ENCODE results near the gene VPS18. TPM values are rescaled to one million over a fixed set of nuclear protein-coding genes. Genes with fewer than 3 reads are reported as not detected.

The VPS18 gene
- polyA plus RNA-seq, 1 donor from 2014 or later, result 13.8 TPM

DNA sequence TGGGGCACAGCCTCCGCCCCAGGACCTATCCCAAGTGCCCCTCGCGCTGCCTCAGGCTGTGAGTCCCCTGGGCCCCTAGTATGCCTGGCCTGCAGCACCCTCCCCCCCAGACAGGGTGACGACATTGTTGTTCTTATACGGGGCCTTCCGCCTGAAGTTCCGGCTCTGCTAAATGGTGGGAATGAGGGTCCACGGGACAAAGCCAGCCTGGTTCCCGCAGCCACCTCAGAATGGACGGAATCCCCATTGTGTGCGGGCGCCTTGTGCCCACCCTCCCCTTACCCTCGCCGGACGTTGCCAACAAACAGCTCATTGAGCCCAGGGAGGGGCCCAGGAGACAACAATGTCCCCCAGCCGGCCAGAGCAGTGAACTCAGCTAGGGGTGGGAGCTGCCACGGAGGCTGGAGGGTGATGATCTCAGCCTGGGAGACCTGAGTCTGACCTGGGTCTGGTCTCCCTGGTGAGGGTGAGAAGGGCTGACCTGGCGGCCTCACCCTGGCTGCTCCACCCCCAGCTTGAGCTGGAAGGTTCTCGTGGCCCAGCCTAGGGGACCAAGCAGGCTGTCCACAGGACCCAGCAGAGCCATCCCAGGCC, 24.6 kb downstream of the VPS18 start:
- Histone ChIP-seq H3K27ac (ENCODE audit: low read length) (no peak overlapping the region), H3K79me2 (replicated peaks; ENCODE audit: insufficient read depth, low read length) (no peaks in the 10 kb centered on the region), H3K4me3 (ENCODE audit: low read length) (no peak overlapping the region), H3K4me2 (ENCODE audit: low read length) (no peak overlapping the region), H3K36me3 (ENCODE audit: insufficient read depth, low read length) (no peaks in the 10 kb centered on the region), H3K9ac (ENCODE audit: low read length) (no peak overlapping the region), H3K27me3 (ENCODE audit: insufficient read depth, low read depth, low read length) (peaks cover 14% of the 10 kb centered on the region), H3F3A (ENCODE audit: insufficient read depth, low read length, poor library complexity, severe bottlenecking) (no peaks in the 10 kb centered on the region), H2AFZ (ENCODE audit: low read depth, low read length) (no peak overlapping the region), H3K9me2 (ENCODE audit: insufficient read depth, low read length) (no peaks in the 10 kb centered on the region), H4K20me1 (ENCODE audit: insufficient read depth) (no peaks in the 10 kb centered on the region), H3K9me3 (ENCODE audit: low read length) (no peaks in the 10 kb centered on the region)
- no peak for TF ChIP-seq TAF1 (IDR thresholded peaks at IDR 0.05; ENCODE audit: low read depth)
- no peak for TF ChIP-seq SMC3 (conservative IDR thresholded peaks at IDR 0.05; ENCODE audit: poor library complexity)
- TF ChIP-seq EZH2 (IDR thresholded peaks at IDR 0.05; ENCODE audit: borderline replicate concordance, insufficient read depth, low read length, poor library complexity, severe bottlenecking), result no peak
- TF ChIP-seq CTCF (IDR thresholded peaks at IDR 0.05; ENCODE audit: poor library complexity, severe bottlenecking), result no peak
- no peak for TF ChIP-seq EP300 (conservative IDR thresholded peaks at IDR 0.05; ENCODE audit: poor library complexity, severe bottlenecking)
- TF ChIP-seq POLR2AphosphoS5 (IDR thresholded peaks at IDR 0.05), result no peak
- no peak for TF ChIP-seq MXI1 (conservative IDR thresholded peaks at IDR 0.05; ENCODE audit: poor library complexity, severe bottlenecking)
- TF ChIP-seq REST (IDR thresholded peaks at IDR 0.05; ENCODE audit: borderline replicate concordance), result no peak
- no peak for TF ChIP-seq RAD21 (conservative IDR thresholded peaks at IDR 0.05)

DNA sequence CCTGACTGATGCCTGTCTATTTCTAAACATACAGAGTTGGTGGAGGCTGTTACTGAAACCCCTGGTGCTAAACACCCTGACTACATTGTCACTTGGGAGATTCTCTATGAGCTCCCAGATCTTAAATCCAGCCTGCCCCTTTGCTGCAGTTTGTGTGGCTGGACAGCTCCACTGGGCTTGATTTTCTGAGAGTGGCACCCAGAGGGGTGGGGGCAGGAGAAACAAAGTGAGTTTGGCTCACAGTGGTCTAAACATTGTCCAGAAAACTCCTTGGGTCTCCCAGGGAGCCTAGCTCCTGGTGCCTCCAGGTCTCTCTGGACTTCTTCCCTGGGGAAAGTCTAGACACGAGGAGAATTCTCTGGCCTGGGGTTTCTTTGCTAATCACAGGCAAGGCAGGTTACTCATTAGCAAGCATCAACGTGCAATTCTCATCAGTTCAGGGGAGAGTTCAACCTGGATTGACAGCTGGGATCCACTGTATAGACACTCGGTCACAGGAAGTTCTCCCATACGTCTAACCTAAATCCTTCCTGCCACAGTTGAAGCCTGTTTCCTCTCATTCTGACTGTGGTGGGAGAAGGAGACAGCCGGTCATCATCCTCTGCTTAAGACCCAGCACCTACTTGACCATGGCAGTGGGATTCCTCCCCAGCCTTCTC, 27.8 kb downstream of the VPS18 start:
- no peaks in the 10 kb centered on the region for H3K9me2 ChIP-seq (ENCODE audit: insufficient read depth, low read length)
- no peak for TF ChIP-seq POLR2AphosphoS5 (IDR thresholded peaks at IDR 0.05)
- no peak for TF ChIP-seq CTCF (IDR thresholded peaks at IDR 0.05; ENCODE audit: poor library complexity, severe bottlenecking)
- H3K9ac ChIP-seq (ENCODE audit: low read length), result no peak overlapping the region
- no peaks in the 10 kb centered on the region for H4K20me1 ChIP-seq (ENCODE audit: insufficient read depth)
- no peaks in the 10 kb centered on the region for H3F3A ChIP-seq (ENCODE audit: insufficient read depth, low read length, poor library complexity, severe bottlenecking)
- no peaks in the 10 kb centered on the region for H3K9me3 ChIP-seq (ENCODE audit: low read length)
- H3K27me3 ChIP-seq (ENCODE audit: insufficient read depth, low read depth, low read length), result peaks cover 46% of the 10 kb centered on the region
- no peaks in the 10 kb centered on the region for H3K36me3 ChIP-seq (ENCODE audit: insufficient read depth, low read length)
- no peak overlapping the region for H3K27ac ChIP-seq (ENCODE audit: low read length)
- H3K4me3 ChIP-seq (ENCODE audit: low read length), result no peak overlapping the region
- H3K79me2 ChIP-seq (replicated peaks; ENCODE audit: insufficient read depth, low read length), result no peaks in the 10 kb centered on the region
- H2AFZ ChIP-seq (ENCODE audit: low read depth, low read length), result no peak overlapping the region
- H3K4me2 ChIP-seq (ENCODE audit: low read length), result no peak overlapping the region

All from neural cell (in vitro differentiated cells).